Naive thymus-derived CD8-positive, alpha-beta T cell (primary cell): ENCODE results near the gene SYAP1. TPM values are rescaled to one million over a fixed set of nuclear protein-coding genes. Genes with fewer than 3 reads are reported as not detected.

Experiments used
- ATAC-seq, 2 donors: fragments of 150-1000 bp; cut with Tn5 transposase in 1 of 2; sonication (Bioruptor Pico), chemical (Tn5 transposase) in 1 of 2; 1 replicate in 1 of 2; 2 replicates in 1 of 2; pipeline ENCODE4 v1.10.0; 2021; ENCODE audit warnings: mild to moderate bottlenecking in 2 of 2, moderate library complexity in 2 of 2
- POLR2A ChIA-PET: fragments of 350-600 bp; sonication (Branson Sonifier 250); formaldehyde crosslinking; loops from one replicate; lab custom pipeline; 2021; ENCODE audit warnings: antibody characterized with exemption; lab: Charles Lee
- DNase-seq, 10 donors: peaks; one replicate each; pipeline versions ENCODE4 v3.0.0 to v3.0.0-alpha.2; 2020 to 2022
- H3K27ac Mint-ChIP-seq, 10 donors: one replicate each; pipeline ENCODE4 v1.8.0; 2020 to 2022; ENCODE audit warnings: mild to moderate bottlenecking in 10 of 10, mixed read lengths in 10 of 10, moderate library complexity in 4 of 10, inconsistent platforms in 1 of 10
- H3K27me3 Mint-ChIP-seq, 5 donors: one replicate each; pipeline ENCODE4 v1.8.0; 2021 to 2022; ENCODE audit warnings: mixed read lengths in 5 of 5
- H3K36me3 Mint-ChIP-seq, 3 donors: one replicate each; pipeline ENCODE4 v1.8.0; 2020 to 2022; ENCODE audit warnings: mixed read lengths in 3 of 3, mild to moderate bottlenecking in 2 of 3, inconsistent platforms in 1 of 3
- H3K4me1 Mint-ChIP-seq, 4 donors: one replicate each; pipeline ENCODE4 v1.8.0; 2021 to 2022; ENCODE audit warnings: mixed read lengths in 4 of 4
- H3K4me3 Mint-ChIP-seq, 10 donors: one replicate each; pipeline ENCODE4 v1.8.0; 2020 to 2022; ENCODE audit warnings: mild to moderate bottlenecking in 10 of 10, mixed read lengths in 10 of 10, moderate library complexity in 6 of 10, inconsistent platforms in 1 of 10
- H3K9me3 Mint-ChIP-seq, 9 donors: one replicate each; pipeline ENCODE4 v1.8.0; 2020 to 2022; ENCODE audit warnings: mixed read lengths in 9 of 9, mild to moderate bottlenecking in 3 of 9, inconsistent platforms in 1 of 9, moderate library complexity in 1 of 9
- polyA plus RNA-seq, 3 donors: library from polyadenylated mRNA; unstranded; fragments of 300-500 nt; fragmentation: Illumina TruSeq; gene quantifications; one replicate each; pipeline ENCODE4 v1.2.3, GENCODE V29; 2021
- total RNA-seq, 8 experiments: library from RNA in 2 of 8; stranded (reverse) in 2 of 8; gene quantifications; one replicate each; pipeline ENCODE4 v1.2.3 and lab custom pipeline; 2021 to 2026

Gene SYAP1, protein sequence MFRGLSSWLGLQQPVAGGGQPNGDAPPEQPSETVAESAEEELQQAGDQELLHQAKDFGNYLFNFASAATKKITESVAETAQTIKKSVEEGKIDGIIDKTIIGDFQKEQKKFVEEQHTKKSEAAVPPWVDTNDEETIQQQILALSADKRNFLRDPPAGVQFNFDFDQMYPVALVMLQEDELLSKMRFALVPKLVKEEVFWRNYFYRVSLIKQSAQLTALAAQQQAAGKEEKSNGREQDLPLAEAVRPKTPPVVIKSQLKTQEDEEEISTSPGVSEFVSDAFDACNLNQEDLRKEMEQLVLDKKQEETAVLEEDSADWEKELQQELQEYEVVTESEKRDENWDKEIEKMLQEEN
- total RNA-seq (10 to 100 TPM; 13.6 to 16.4 TPM), polyA plus RNA-seq (10 to 100 TPM; 13.3 to 17.8 (median 16.7) TPM), total RNA-seq (lab: John Stamatoyannopoulos, UW) (40.1 to 107 (median 78.6) reads per million in 6 experiments)

DNA sequence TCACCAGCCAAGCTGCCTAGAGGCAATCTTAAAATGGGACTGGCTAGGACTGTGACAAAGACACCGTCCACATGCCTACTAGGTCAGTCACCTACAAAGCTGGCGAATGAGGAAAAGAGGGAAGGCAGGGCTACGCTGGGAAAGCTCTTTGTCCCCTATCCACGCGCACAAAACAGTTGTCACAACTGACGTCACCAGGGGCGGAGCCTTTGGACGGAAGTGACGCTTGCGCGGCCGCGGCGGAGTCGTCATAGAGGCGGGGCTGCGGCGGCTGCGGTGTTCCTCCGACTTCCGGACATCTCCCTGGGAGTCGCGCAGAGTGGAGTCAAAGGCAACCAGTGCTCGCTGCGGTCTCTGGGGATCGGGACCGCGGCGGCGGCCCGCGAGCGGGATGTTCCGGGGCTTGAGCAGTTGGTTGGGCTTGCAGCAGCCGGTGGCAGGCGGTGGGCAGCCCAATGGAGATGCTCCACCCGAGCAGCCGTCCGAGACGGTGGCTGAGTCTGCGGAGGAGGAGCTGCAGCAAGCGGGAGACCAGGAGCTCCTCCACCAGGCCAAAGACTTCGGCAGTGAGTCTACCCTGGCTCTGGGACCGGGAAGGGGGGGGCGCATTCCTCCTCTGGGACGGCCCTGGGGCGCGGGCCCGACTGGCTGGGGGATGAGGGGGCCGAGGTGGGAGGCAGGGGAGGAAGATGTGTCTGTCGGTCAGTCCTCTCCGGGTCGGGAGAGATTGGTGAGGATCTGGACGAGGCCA is at the start of gene SYAP1:
Gene SYAP1 (plus strand): TSS at position 279 of the 751 bp plus-strand sequence. CDS start 113 bp downstream, at position 392.
- POLR2A ChIA-PET: interaction anchor here (0.6 to 1.3 kb wide), 6 partner anchors 31 to 865 kb away, joined by 3 to 4 read pairs (median 4); partner anchors contain the start of gene AP1S2
- Mint-ChIP-seq H3K27ac (peak within 1 kb of the TSS; percentile 95 to 100 (median 99)), H3K36me3 (peaks cover 0 to 12% (median 0%) of the 10 kb centered on the region in 3 donors), H3K9me3 (no peaks in the 10 kb centered on the region), H3K4me3 (peak within 1 kb of the TSS; percentile 87 to 97 (median 94)), H3K4me1 (peaks cover 12 to 40% (median 37%) of the 10 kb centered on the region in 4 donors), H3K27me3 (peaks cover 0 to 2% (median 0%) of the 10 kb centered on the region in 5 donors)
- DNase-seq (peak; percentile 80 to 100 (median 92)), ATAC-seq (peak; percentile 90 to 91)

DNA sequence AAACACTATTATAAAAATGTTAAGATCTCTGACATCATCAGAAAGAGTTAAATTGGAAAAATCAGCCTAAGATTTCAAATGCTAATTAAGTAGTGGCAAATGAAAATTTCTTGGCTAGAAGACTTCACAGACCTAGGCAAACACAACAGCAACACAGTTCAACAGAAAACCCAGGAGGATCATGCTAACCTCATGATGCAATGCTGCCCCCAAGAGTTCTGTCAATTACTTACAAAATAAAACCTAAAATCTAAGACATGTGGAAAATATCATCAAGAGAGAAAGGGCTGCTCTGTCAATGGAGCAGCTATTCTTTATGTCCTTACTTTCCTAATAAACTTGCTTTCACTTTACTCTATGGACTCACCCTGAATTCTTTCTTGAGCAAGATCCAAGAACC is 48.4 kb upstream of the SYAP1 start:
- POLR2A ChIA-PET: no interaction called here
- peak in 7 of 10 donors; percentile 0 to 43 (median 22) for DNase-seq
- no peaks in the 10 kb centered on the region for H3K27me3 Mint-ChIP-seq
- H3K4me1 Mint-ChIP-seq: peaks cover 0 to 3% (median 0%) of the 10 kb centered on the region in 4 donors
- peak in 1 of 2 donors; percentile 44 for ATAC-seq
- no peak overlapping the region for H3K4me3 Mint-ChIP-seq
- H3K27ac Mint-ChIP-seq: no peak overlapping the region
- peaks cover 0 to 43% (median 0%) of the 10 kb centered on the region in 3 donors for H3K36me3 Mint-ChIP-seq
- no peaks in the 10 kb centered on the region for H3K9me3 Mint-ChIP-seq

DNA sequence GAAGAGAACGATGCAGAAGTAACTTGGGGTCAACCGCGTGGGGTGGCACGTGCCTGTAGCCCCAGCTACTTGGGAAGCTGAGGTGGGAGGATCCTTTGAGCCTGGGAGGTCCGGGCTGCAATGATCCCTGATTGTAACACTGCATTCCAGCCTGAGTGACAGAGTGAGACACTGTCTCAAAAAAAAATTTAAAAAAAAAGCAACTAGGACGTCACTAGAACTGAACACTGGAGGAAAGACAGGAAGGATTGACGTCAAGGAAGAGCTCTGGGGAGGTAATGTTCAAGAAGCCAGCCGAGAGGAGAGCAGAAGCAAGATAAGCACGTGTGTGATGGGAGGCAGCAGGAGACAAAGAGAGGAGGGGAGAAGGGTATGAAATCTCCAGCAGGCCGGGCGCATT is 40.7 kb upstream of the SYAP1 start:
- H3K9me3 Mint-ChIP-seq: no peaks in the 10 kb centered on the region
- ATAC-seq (no peak), DNase-seq (no peak)
- no peak overlapping the region for H3K4me3 Mint-ChIP-seq
- POLR2A ChIA-PET: no interaction called here
- no peak overlapping the region for H3K27ac Mint-ChIP-seq
- H3K4me1 Mint-ChIP-seq: no peaks in the 10 kb centered on the region
- H3K36me3 Mint-ChIP-seq: peaks cover 0 to 57% (median 0%) of the 10 kb centered on the region in 3 donors
- H3K27me3 Mint-ChIP-seq: no peaks in the 10 kb centered on the region

DNA sequence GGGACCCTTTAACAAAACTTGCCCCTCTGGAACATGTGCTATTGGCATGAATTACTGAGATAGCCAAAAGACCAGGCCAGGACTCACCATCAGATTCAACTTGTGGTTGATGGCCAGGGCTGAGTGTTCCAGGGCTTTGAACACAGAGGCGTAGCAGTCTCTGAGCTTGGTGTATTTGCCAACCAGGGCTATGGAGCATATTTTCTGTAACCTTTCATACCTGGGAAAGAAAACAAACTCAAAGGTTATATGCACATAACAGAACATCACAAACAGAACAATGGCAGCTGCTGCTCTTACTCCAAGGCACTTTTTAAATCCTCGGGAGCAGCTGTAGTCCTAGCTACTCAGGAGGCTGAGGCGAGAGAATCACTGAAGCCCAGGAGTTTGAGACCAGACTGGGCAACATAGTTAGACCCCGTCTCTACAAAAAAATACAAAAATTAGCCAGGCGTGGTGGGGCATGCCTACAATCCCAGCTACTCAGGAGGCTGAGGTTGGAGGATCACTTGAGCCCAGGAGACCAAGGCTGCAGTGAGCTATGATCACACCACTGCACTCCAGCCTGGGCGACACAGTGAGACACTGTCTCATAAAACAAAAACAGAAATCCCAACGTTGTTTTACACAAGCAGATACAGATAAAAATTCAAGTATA is 36.3 kb upstream of the SYAP1 start:
- no peaks in the 10 kb centered on the region for H3K9me3 Mint-ChIP-seq
- POLR2A ChIA-PET: no interaction called here
- DNase-seq (no peak), ATAC-seq (no peak)
- H3K27ac Mint-ChIP-seq: no peak overlapping the region
- H3K36me3 Mint-ChIP-seq: peaks cover 0 to 46% (median 3%) of the 10 kb centered on the region in 3 donors
- no peak overlapping the region for H3K4me3 Mint-ChIP-seq
- no peaks in the 10 kb centered on the region for H3K27me3 Mint-ChIP-seq
- H3K4me1 Mint-ChIP-seq: no peaks in the 10 kb centered on the region

DNA sequence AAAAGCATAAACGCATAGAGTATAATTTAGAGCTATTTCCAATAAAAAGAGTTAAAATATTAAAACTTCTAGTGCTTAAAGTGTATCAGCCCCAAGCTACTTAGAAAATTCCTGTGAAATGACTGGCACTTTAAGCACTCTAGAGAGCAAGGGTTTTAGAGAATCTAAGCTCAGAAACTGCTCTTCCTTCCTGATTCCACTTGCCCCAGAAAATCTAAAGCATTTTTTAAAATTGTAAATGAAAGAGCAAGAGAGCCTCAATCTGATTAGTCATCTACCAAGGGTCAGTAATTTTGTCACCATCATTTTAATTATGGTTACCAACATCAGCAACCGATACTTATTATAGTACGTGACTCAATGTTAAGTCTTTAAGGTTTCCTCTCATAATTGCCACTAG is 31.9 kb upstream of the SYAP1 start:
- H3K9me3 Mint-ChIP-seq: no peaks in the 10 kb centered on the region
- no peak overlapping the region for H3K27ac Mint-ChIP-seq
- no peaks in the 10 kb centered on the region for H3K27me3 Mint-ChIP-seq
- peaks cover 0 to 2% (median 0%) of the 10 kb centered on the region in 4 donors for H3K4me1 Mint-ChIP-seq
- no peak for ATAC-seq
- POLR2A ChIA-PET: no interaction called here
- H3K4me3 Mint-ChIP-seq: no peak overlapping the region
- H3K36me3 Mint-ChIP-seq: peaks cover 0 to 52% (median 6%) of the 10 kb centered on the region in 3 donors
- no peak for DNase-seq

DNA sequence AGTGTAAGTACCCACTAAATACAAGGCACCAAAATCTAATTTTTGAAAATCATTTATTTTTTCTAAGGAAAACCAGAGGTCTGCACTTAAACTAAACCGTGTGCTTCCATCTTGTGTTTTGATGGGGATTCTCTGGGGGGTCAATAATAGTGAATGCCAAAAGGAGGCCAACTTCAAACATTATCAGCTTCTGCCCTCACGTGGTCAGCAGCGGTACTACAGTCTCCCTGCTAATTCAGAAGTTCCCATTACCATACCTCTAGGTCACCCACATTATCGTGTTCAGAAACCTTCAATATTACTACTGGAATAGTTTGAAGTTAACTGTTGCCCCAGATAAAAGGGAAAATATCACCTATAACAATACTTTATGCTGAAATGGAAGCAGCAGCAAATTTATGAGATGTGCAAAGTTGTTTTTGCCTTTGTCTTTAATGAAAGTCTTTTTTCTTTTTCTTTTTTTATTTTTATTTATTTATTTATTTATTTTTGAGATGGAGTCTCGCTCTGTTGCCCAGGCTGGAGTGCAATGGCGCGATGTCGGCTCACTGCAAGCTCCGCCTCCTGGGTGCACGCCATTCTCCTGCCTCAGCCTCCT is 24.2 kb upstream of the SYAP1 start:
- POLR2A ChIA-PET: no interaction called here
- no peak overlapping the region for H3K4me3 Mint-ChIP-seq
- H3K27me3 Mint-ChIP-seq: no peaks in the 10 kb centered on the region
- H3K27ac Mint-ChIP-seq: peak overlapping the region in 1 of 10 donors; percentile 17
- H3K4me1 Mint-ChIP-seq: peaks cover 0 to 2% (median under 1%) of the 10 kb centered on the region in 4 donors
- peaks cover 0 to 42% (median 4%) of the 10 kb centered on the region in 3 donors for H3K36me3 Mint-ChIP-seq
- ATAC-seq (peak; percentile 66 to 67), DNase-seq (peak; percentile 20 to 71 (median 44))
- no peaks in the 10 kb centered on the region for H3K9me3 Mint-ChIP-seq

DNA sequence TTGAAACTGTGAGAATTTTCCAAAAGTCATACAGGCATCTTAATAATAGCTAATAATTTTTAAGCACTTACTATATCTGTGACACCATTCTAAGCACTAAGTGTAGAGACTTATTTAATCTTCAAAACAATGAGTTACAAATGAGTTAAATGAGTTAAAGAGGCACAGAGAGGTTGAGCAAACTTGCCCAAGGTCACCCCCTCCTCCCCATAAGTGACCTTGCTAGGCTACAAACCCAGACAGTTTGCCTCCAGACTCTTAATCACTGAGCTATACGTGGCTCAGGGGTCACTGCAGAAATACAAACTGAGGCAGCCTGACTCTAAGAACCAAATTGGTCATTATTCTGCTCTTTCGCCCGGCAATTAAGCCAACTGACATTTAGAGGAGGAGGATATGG is 22.5 kb upstream of the SYAP1 start:
- Mint-ChIP-seq H3K27ac (no peak overlapping the region), H3K4me3 (no peak overlapping the region), H3K36me3 (peaks cover 0 to 26% (median 0%) of the 10 kb centered on the region in 3 donors), H3K4me1 (peaks cover 0 to 2% (median 0%) of the 10 kb centered on the region in 4 donors), H3K27me3 (no peaks in the 10 kb centered on the region), H3K9me3 (no peaks in the 10 kb centered on the region)
- POLR2A ChIA-PET: no interaction called here
- ATAC-seq (no peak), DNase-seq (no peak)

DNA sequence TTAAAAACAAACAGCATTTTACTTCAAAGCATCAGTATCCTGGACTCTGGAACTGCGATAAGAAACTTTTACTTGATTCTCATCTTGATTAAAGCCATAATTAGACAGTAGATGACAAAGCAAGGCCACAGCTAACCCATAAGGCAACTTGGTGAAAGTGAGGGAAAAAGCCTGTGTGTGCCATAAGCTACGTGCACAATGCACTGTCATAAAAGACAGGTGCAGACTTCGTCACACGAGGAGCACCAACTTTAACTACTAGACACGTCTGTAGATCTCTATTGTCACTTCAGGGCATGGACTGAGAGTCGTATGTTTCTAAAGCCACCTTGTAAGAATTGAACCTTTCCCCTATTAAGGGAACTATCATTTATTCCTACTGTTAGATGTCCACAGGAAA is 20.0 kb upstream of the SYAP1 start:
- Mint-ChIP-seq H3K9me3 (no peaks in the 10 kb centered on the region), H3K4me1 (peaks cover 0 to 2% (median under 1%) of the 10 kb centered on the region in 4 donors), H3K27me3 (no peaks in the 10 kb centered on the region), H3K27ac (no peak overlapping the region), H3K4me3 (no peak overlapping the region), H3K36me3 (peaks cover 0 to 25% (median 0%) of the 10 kb centered on the region in 3 donors)
- ATAC-seq (no peak), DNase-seq (no peak)
- POLR2A ChIA-PET: no interaction called here

DNA sequence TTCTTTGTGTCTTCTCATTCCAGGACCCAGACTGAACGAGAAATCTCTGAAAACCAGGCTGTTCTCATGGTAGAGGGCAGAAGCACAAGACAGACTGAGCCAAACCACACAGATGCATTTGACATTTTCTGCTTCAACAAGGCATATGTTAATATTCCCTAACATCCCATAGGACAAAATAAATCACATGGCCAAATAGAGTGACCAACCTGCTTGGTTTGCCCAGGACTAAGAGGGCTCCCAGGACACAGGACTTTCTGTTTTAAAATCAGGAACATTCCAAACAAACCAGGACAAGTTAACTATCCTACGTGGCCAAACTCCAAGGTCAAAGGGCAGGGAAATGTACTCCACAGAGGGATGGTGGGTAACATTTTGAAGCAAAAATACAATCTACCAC is 18.7 kb upstream of the SYAP1 start:
- POLR2A ChIA-PET: no interaction called here
- Mint-ChIP-seq H3K27me3 (no peaks in the 10 kb centered on the region), H3K4me3 (no peak overlapping the region), H3K27ac (no peak overlapping the region), H3K4me1 (peaks cover 0 to 2% (median under 1%) of the 10 kb centered on the region in 4 donors), H3K36me3 (peaks cover 0 to 25% (median 0%) of the 10 kb centered on the region in 3 donors), H3K9me3 (no peaks in the 10 kb centered on the region)
- ATAC-seq (no peak), DNase-seq (no peak)

DNA sequence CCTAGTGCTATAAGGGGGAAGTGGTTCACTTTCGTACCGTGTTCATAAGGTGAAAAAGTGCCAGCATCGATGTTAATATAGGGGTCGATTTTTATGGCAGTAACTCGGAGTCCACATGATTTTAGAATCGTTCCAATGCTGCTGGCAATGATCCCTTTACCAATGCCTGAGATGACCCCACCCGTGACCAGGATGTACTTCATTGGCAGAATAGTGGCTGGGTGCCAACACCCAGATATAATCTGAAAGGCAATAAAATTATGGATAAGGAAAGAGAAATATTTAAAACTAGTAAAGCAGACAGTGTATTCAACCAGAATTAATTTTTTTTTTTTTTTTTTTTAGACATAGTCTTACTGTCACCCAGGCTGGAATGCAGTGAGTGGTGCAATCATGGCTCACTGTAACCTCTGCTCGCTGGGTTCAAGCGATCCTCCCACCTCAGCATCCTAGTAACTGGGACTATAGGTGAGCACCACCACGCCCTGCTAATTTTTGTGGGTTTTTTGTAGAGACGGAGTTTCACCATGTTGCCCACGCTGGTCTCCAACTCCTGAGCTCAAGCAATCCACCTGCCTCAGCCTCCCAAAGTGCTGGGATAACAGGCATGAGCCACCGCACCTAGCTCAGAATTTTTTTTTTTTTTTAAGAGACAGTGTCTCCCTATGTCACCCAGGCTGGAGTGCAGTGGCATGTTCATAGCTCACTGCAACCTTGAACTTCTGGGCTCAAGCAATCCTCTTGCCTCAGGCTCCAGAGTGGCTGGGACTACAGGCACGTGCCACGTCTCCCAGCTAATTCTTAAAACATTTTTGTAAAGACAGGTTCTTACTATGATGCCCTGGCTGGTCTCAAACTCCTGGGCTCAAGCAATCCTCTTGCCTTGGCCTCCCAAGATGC is 16.5 kb upstream of the SYAP1 start:
- POLR2A ChIA-PET: no interaction called here
- Mint-ChIP-seq H3K27ac (no peak overlapping the region), H3K27me3 (no peaks in the 10 kb centered on the region), H3K9me3 (no peaks in the 10 kb centered on the region), H3K4me3 (no peak overlapping the region), H3K4me1 (peaks cover 0 to 2% (median 0%) of the 10 kb centered on the region in 4 donors), H3K36me3 (peaks cover 0 to 19% (median 0%) of the 10 kb centered on the region in 3 donors)
- ATAC-seq: no peak
- no peak for DNase-seq

DNA sequence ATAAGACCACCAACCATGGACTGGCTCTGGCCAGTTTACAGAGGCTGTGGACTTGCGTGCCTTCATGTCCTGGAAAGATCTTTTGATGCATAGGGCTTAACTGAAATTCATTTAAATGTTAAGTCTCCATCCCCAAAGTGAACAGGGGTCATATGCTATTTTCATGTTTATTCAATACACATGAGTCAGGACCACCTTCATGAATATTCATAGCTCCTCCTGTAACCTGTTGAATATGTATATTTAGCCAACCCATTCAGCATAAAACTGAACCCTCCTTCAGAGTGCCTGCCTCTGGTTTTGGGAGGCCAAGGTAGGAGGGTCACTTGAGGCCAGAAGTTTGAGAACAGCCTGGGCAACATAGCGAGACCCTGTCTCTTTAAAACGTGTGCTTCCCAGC is 14.0 kb upstream of the SYAP1 start:
- H3K4me1 Mint-ChIP-seq: peaks cover 0 to 7% (median 5%) of the 10 kb centered on the region in 4 donors
- POLR2A ChIA-PET: no interaction called here
- no peak overlapping the region for H3K4me3 Mint-ChIP-seq
- DNase-seq (no peak), ATAC-seq (no peak)
- no peaks in the 10 kb centered on the region for H3K27me3 Mint-ChIP-seq
- no peaks in the 10 kb centered on the region for H3K9me3 Mint-ChIP-seq
- no peak overlapping the region for H3K27ac Mint-ChIP-seq
- H3K36me3 Mint-ChIP-seq: peaks cover 0 to 10% (median 0%) of the 10 kb centered on the region in 3 donors
